SK-N-SH (cell line): ENCODE data around the gene SSRP1. TPM values are rescaled to one million over a fixed set of nuclear protein-coding genes. Genes with fewer than 3 reads are reported as not detected.
A peak's percentile ranks its signal among the peaks of the same experiment; 100 is the strongest.

Experiments
- CTCF ChIA-PET: fragments of 300-600, 350-600 bp; formaldehyde crosslinking; extraction: SDS; loops from one replicate; lab custom pipeline; 2021; lab: Yijun Ruan, JAX
- POLR2A ChIA-PET: fragments of 350-600 bp; sonication (Branson Sonifier 250); formaldehyde crosslinking; extraction: SDS; loops from one replicate; lab custom pipeline; 2020; ENCODE audit warnings: antibody characterized with exemption, inconsistent platforms; lab: Yijun Ruan, JAX
- DNase-seq: peaks from one replicate; pipeline ENCODE4 v3.0.0; 2012
- H2AFZ ChIP-seq: fragments of 200-600 bp; sonication (generic); 2 replicates; pipeline ENCODE4 v1.8.1; 2016; ENCODE audit warnings: antibody characterized with exemption, mild to moderate bottlenecking, low read depth
- H3F3A ChIP-seq: fragments of 200-600 bp; sonication (generic); replicated peaks from 2 replicates; pipeline ENCODE3; 2016; ENCODE audit warnings: antibody characterized with exemption, mild to moderate bottlenecking; ENCODE audit not compliant: insufficient read depth
- H3K27ac ChIP-seq, 2 experiments: fragments of 200-500 bp in 1 of 2; fragments of 200-600 bp in 1 of 2; sonication (Bioruptor generic) in 1 of 2; sonication (generic), shearing (Covaris generic) in 1 of 2; 2 replicates each; pipeline versions ENCODE4 v1.5.1 to v1.6.1; 2014 to 2016; ENCODE audit warnings: low read depth in 2 of 2, inconsistent platforms in 1 of 2, low read length in 1 of 2, mild to moderate bottlenecking in 1 of 2, mixed read lengths in 1 of 2
- H3K27me3 ChIP-seq: fragments of 200-600 bp; sonication (generic), shearing (Covaris generic); 2 replicates; pipeline ENCODE4 v1.6.1; 2016; ENCODE audit warnings: mixed run types; ENCODE audit not compliant: insufficient read depth
- H3K36me3 ChIP-seq, 2 experiments: fragments of 200-500 bp in 1 of 2; fragments of 200-600 bp in 1 of 2; sonication (Bioruptor generic) in 1 of 2; sonication (generic) in 1 of 2; replicated peaks in 1 of 2; 2 replicates each; pipeline versions ENCODE3 to v1.5.1; 2014 to 2016; ENCODE audit warnings: low read length in 1 of 2, mild to moderate bottlenecking in 1 of 2; ENCODE audit not compliant: insufficient read depth in 2 of 2, control insufficient read depth in 1 of 2
- H3K4me1 ChIP-seq, 2 experiments: fragments of 200-500 bp in 1 of 2; fragments of 200-600 bp in 1 of 2; sonication (Bioruptor generic) in 1 of 2; sonication (generic), shearing (Covaris generic) in 1 of 2; 2 replicates each; pipeline versions ENCODE4 v1.5.1 to v1.6.1; 2014 to 2016; ENCODE audit warnings: low read depth in 1 of 2, low read length in 1 of 2, mixed run types in 1 of 2; ENCODE audit not compliant: insufficient read depth in 2 of 2, control insufficient read depth in 1 of 2
- H3K4me2 ChIP-seq: fragments of 200-600 bp; sonication (generic), shearing (Covaris generic); 2 replicates; pipeline ENCODE4 v1.6.1; 2017; ENCODE audit warnings: mixed run types
- H3K4me3 ChIP-seq, 2 experiments: fragments of 200-500 bp in 1 of 2; fragments of 200-600 bp in 1 of 2; sonication (Bioruptor generic) in 1 of 2; sonication (generic), shearing (Covaris generic) in 1 of 2; 2 replicates each; pipeline versions ENCODE4 v1.5.1 to v1.8.1; 2014 to 2016; ENCODE audit warnings: low read depth in 2 of 2, inconsistent platforms in 1 of 2, low read length in 1 of 2, mild to moderate bottlenecking in 1 of 2, mixed read lengths in 1 of 2, moderate library complexity in 1 of 2
- H3K79me2 ChIP-seq: fragments of 200-600 bp; sonication (generic); 2 replicates; pipeline ENCODE4 v1.8.1; 2017; ENCODE audit warnings: mild to moderate bottlenecking; ENCODE audit not compliant: insufficient read depth
- H3K9ac ChIP-seq: fragments of 200-600 bp; sonication (generic); 2 replicates; pipeline ENCODE4 v1.6.1; 2017; ENCODE audit warnings: mixed run types
- H3K9me2 ChIP-seq: fragments of 200-600 bp; sonication (generic); 2 replicates; pipeline ENCODE4 v1.6.1; 2017; ENCODE audit warnings: mixed run types
- H3K9me3 ChIP-seq: fragments of 200-600 bp; sonication (generic); 2 replicates; pipeline ENCODE4 v1.6.1; 2017; ENCODE audit warnings: mixed run types, mild to moderate bottlenecking, moderate library complexity
- H4K20me1 ChIP-seq: fragments of 200-600 bp; sonication (generic); 2 replicates; pipeline ENCODE4 v1.6.1; 2017; ENCODE audit warnings: mild to moderate bottlenecking, mixed run types; ENCODE audit not compliant: insufficient read depth
- CHD2 ChIP-seq: fragments of 150-350 bp; IDR thresholded peaks from 2 replicates; pipeline ENCODE4 v1.6.1; 2018; ENCODE audit warnings: low read length; ENCODE audit not compliant: partially characterized antibody
- CTCF ChIP-seq: fragments of 200-600 bp; sonication (generic); IDR thresholded peaks from 2 replicates; pipeline ENCODE4 v1.6.1; 2017; ENCODE audit warnings: antibody characterized with exemption, mild to moderate bottlenecking, moderate library complexity
- ELF1 ChIP-seq: IDR thresholded peaks from 2 replicates; pipeline ENCODE4 v1.4.0; 2012
- FOSL2 ChIP-seq: IDR thresholded peaks from 2 replicates; pipeline ENCODE4 v1.4.0; 2012; ENCODE audit warnings: low read depth, mild to moderate bottlenecking, moderate library complexity, borderline replicate concordance
- GATA2 ChIP-seq: sonication (generic); formaldehyde crosslinking; IDR thresholded peaks from 2 replicates; pipeline ENCODE4 v1.5.0; 2020; ENCODE audit warnings: mild to moderate bottlenecking, missing genetic modification reagents
- IRF3 ChIP-seq: fragments of 150-350 bp; IDR thresholded peaks from 2 replicates; pipeline ENCODE4 v1.6.1; 2016; ENCODE audit warnings: mild to moderate bottlenecking, low read depth, low read length
- JUND ChIP-seq: IDR thresholded peaks from 2 replicates; pipeline ENCODE4 v1.4.0; 2012
- MEF2A ChIP-seq: IDR thresholded peaks from 2 replicates; pipeline ENCODE4 v1.4.0; 2012; ENCODE audit warnings: low read depth, borderline replicate concordance
- MXI1 ChIP-seq: IDR thresholded peaks from 2 replicates; pipeline ENCODE4 v1.6.1; 2012; ENCODE audit warnings: mild to moderate bottlenecking, low read depth, low read length, improper control_type of control experiment
- NFIC ChIP-seq: IDR thresholded peaks from 2 replicates; pipeline ENCODE4 v1.4.0; 2012; ENCODE audit warnings: borderline replicate concordance
- NRF1 ChIP-seq: IDR thresholded peaks from 2 replicates; pipeline ENCODE4 v1.6.1; 2012; ENCODE audit warnings: low read depth, mild to moderate bottlenecking, low read length
- RAD21 ChIP-seq: IDR thresholded peaks from 2 replicates; pipeline ENCODE4 v1.6.1; 2012; ENCODE audit warnings: mild to moderate bottlenecking, low read length
- REST ChIP-seq: IDR thresholded peaks from 2 replicates; pipeline ENCODE4 v1.6.1; 2012; ENCODE audit warnings: mild to moderate bottlenecking, low read depth, low read length, moderate library complexity
- SIN3A ChIP-seq: IDR thresholded peaks from 2 replicates; pipeline ENCODE4 v1.6.1; 2012; ENCODE audit warnings: low read depth, mild to moderate bottlenecking, low read length, moderate library complexity, borderline replicate concordance
- SMC3 ChIP-seq: IDR thresholded peaks from 2 replicates; pipeline ENCODE4 v1.6.1; 2012; ENCODE audit warnings: low read depth, low read length, improper control_type of control experiment
- TCF12 ChIP-seq: IDR thresholded peaks from 2 replicates; pipeline ENCODE4 v1.4.0; 2012
- TEAD4 ChIP-seq: IDR thresholded peaks from 2 replicates; pipeline ENCODE4 v1.4.0; 2012; ENCODE audit warnings: mild to moderate bottlenecking, borderline replicate concordance; ENCODE audit not compliant: insufficient read depth
- USF1 ChIP-seq: IDR thresholded peaks from 2 replicates; pipeline ENCODE4 v1.4.0; 2012; ENCODE audit warnings: low read depth, borderline replicate concordance
- ZBTB33 ChIP-seq: IDR thresholded peaks from 2 replicates; pipeline ENCODE4 v1.4.0; 2012; ENCODE audit warnings: low read depth, borderline replicate concordance
- WGBS: methylation state at CpG from one replicate; pipeline ENCODE4 v1.1.6; 2017; ENCODE audit warnings: low lambda C conversion rate; 5-methylcytosine and 5-hydroxymethylcytosine counted together
- polyA plus RNA-seq, 3 experiments: library from polyadenylated mRNA; depleted of rRNA; stranded (reverse); fragments of >200 nt; gene quantifications; 2 replicates each; pipeline ENCODE4 v1.2.3, GENCODE V29; 2012

The SSRP1 gene
- polyA plus RNA-seq, 1 of the 3 experiments (the other 2 are of a cell fraction) = 137 TPM

- no peaks in the 10 kb centered on the region for H4K20me1 ChIP-seq
- peaks cover 0 to 2% of the 10 kb centered on the region in 2 experiments; a peak in 1 of 4 replicates for H3K4me1 ChIP-seq
- DNase-seq = peak; percentile 88
- no peaks in the 10 kb centered on the region for H3K27me3 ChIP-seq
- no peaks in the 10 kb centered on the region for H3K9me2 ChIP-seq
- WGBS = 31% methylated on average over 29 of the region's 31 CpGs
- H3K36me3 ChIP-seq = no peaks in the 10 kb centered on the region
- no peak overlapping the region for H2AFZ ChIP-seq
- CTCF ChIA-PET = interaction anchor here (0.6 to 4.4 kb wide), 26 partner anchors 9 to 508 kb away, joined by 3 to 42 read pairs (median 4); partner anchors contain the start of genes SSRP1 and TIMM10
- H3F3A ChIP-seq = no peaks in the 10 kb centered on the region
- no peak overlapping the region for H3K9ac ChIP-seq
- no peaks in the 10 kb centered on the region for H3K79me2 ChIP-seq
- POLR2A ChIA-PET = no interaction called here
- no peak for TF ChIP-seq MEF2A
- TF ChIP-seq SMC3 = peak; percentile 46
- no peak for TF ChIP-seq IRF3
- no peak for TF ChIP-seq TCF12
- TF ChIP-seq FOSL2 = no peak
- TF ChIP-seq JUND = no peak
- no peak for TF ChIP-seq SIN3A
- TF ChIP-seq ZBTB33 = no peak
- peak; percentile 42; the same call in 1 of the 2 replicates for TF ChIP-seq NFIC
- TF ChIP-seq RAD21 = peak; percentile 42
- TF ChIP-seq CHD2 = peak; percentile 33
- TF ChIP-seq TEAD4 = no peak
- TF ChIP-seq NRF1 = no peak
- TF ChIP-seq REST = no peak
- no peak for TF ChIP-seq GATA2
- peak; percentile 83 for TF ChIP-seq CTCF
- no peak for TF ChIP-seq MXI1
- TF ChIP-seq ELF1 = no peak
- TF ChIP-seq USF1 = no peak
- no peaks in the 10 kb centered on the region for H3K9me3 ChIP-seq
- no peak overlapping the region for H3K27ac ChIP-seq
- no peak overlapping the region; the same call in 1 of the 2 replicates for H3K4me2 ChIP-seq
- H3K4me3 ChIP-seq = peak overlapping the region in 1 of 2 experiments; percentile 46; a peak in 2 of 4 replicates
These were observed 14.0 kb upstream of the SSRP1 start for GRCh38 chr11:57349491-57350274.
